ENCODE data around the gene NEURL1B. TPM values are rescaled to one million over a fixed set of nuclear protein-coding genes. Genes with fewer than 3 reads are reported as not detected.

Gene NEURL1B
- total and polyA plus RNA-seq, 10 donors: 0.26 to 2.5 (median 1.2) TPM

DNA sequence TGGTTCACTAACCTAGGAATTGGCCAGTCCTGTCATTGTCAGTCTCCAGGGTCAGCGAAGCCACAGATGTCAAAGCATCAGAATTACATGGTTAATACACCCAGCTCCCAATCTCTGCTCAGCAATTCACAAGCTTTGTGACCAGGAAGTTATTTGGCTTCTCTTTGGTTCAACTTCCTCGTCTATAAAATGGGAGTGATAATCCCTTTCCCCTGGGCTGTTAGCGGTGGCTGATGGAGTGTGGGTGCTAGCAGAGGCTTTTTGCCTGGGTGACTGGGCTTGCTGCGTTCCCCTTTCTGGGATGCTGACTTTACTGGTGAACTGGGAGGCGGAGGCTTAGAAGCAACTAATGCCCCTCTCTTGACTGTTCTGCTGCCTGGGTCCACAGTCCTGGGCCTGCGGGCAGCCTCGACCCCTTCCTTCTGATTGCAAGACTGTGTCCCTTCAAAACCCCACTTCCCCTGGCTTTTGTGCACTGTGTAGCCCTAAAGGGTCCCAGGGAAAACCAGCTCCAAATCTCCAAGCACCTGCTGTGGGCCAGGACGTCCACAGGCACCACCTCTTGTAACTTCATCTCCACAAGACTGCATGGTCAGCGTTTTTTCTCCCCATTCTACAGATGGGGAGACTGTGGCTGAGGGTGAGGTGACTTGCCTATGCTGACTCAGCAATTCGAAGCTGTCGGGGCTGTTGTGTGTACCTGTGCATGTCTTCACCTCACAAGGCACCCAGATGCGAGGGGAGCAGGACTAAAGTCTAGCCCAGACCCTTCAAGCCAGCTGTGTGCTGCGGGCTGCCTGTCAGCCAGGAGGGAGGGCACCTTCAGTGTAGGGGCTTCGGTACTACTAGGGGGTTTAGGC lies 45.2 kb upstream of the NEURL1B start:
- no peaks in the 10 kb centered on the region for H3K4me1 ChIP-seq
- H3K9me3 ChIP-seq: no peaks in the 10 kb centered on the region
- H3K27ac ChIP-seq: no peak overlapping the region
- WGBS, 5 donors: 79 to 89% (median 86%) methylated on average over 14 of the region's 14 CpGs
- no peaks in the 10 kb centered on the region for H3K36me3 ChIP-seq
- DNase-seq: no peak
- TF ChIP-seq POLR2A (IDR thresholded peaks at IDR 0.05): no peak
- TF ChIP-seq, protein P1, sequence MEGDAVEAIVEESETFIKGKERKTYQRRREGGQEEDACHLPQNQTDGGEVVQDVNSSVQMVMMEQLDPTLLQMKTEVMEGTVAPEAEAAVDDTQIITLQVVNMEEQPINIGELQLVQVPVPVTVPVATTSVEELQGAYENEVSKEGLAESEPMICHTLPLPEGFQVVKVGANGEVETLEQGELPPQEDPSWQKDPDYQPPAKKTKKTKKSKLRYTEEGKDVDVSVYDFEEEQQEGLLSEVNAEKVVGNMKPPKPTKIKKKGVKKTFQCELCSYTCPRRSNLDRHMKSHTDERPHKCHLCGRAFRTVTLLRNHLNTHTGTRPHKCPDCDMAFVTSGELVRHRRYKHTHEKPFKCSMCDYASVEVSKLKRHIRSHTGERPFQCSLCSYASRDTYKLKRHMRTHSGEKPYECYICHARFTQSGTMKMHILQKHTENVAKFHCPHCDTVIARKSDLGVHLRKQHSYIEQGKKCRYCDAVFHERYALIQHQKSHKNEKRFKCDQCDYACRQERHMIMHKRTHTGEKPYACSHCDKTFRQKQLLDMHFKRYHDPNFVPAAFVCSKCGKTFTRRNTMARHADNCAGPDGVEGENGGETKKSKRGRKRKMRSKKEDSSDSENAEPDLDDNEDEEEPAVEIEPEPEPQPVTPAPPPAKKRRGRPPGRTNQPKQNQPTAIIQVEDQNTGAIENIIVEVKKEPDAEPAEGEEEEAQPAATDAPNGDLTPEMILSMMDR (IDR thresholded peaks at IDR 0.05 in 8 of 11, conservative IDR thresholded peaks at IDR 0.05 in 3 of 11): no peak
- TF ChIP-seq POLR2AphosphoS5 (IDR thresholded peaks at IDR 0.05): no peak
- intact Hi-C loops (cut with DNase I; ENCODE audit: low total_unique reads): no loop called here
- H3K27me3 ChIP-seq (replicated peaks in 1 of 7): peaks cover 0 to 13% (median 0%) of the 10 kb centered on the region in 7 donors
- no peak overlapping the region for H3K4me3 ChIP-seq

DNA sequence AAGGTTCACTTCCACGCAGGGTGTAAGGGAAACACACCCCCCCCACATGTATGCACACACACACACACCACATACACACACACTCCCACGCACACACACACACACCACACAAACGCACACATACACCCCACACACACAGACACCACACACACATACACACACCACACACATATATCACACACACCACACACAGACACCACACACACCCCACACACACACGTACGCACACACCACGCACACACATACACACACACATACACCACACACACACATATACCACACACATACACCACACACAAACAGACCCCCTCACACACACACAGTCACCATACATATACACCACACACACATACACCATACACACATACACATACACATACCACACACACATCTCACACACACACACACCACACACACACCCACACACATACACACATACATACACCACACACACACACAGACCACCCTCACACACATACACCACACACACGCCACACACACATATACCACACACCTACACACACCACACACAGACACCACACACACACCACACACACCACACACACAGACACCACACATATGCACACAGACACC lies 44.3 kb upstream of the NEURL1B start:
- no peak for DNase-seq
- intact Hi-C loops (cut with DNase I; ENCODE audit: low total_unique reads): no loop called here
- Histone ChIP-seq H3K27me3 (replicated peaks in 1 of 7) (peaks cover 0 to 13% (median 0%) of the 10 kb centered on the region in 7 donors), H3K36me3 (no peaks in the 10 kb centered on the region), H3K4me3 (no peak overlapping the region), H3K4me1 (no peaks in the 10 kb centered on the region), H3K27ac (no peak overlapping the region), H3K9me3 (no peaks in the 10 kb centered on the region)
- TF ChIP-seq, protein P1 (IDR thresholded peaks at IDR 0.05 in 8 of 11, conservative IDR thresholded peaks at IDR 0.05 in 3 of 11): no peak
- no peak for TF ChIP-seq POLR2A (IDR thresholded peaks at IDR 0.05)
- TF ChIP-seq POLR2AphosphoS5 (IDR thresholded peaks at IDR 0.05): no peak
- WGBS, 5 donors: 85 to 95% (median 90%) methylated on average over 7 of the region's 7 CpGs

DNA sequence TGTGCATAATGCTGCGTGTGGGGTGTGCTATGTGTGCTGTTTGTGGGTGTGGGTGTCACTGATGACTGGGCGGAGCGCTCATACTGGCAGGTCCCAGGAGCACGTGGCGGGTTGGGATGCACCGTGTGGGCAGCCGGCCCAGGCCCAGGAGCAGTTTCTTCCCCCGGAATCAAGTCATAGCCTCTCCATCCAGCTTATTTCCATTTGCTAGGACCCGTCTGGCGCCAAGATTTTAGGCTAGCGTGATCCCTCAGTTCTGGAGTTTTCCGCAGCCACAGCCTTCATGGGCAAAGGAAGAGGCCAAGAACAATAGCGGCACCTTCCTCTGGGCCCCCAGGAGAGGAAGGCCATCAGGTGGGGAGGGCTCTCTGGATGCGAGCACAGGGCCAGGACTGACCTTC lies 43.3 kb upstream of the NEURL1B start:
- H3K27ac ChIP-seq: no peak overlapping the region
- DNase-seq: no peak
- no peak overlapping the region for H3K4me3 ChIP-seq
- no peaks in the 10 kb centered on the region for H3K36me3 ChIP-seq
- H3K27me3 ChIP-seq (replicated peaks in 1 of 7): peaks cover 0 to 15% (median 0%) of the 10 kb centered on the region in 7 donors
- no peaks in the 10 kb centered on the region for H3K4me1 ChIP-seq
- TF ChIP-seq POLR2A (IDR thresholded peaks at IDR 0.05): no peak
- no peak for TF ChIP-seq POLR2AphosphoS5 (IDR thresholded peaks at IDR 0.05)
- TF ChIP-seq, protein P1 (IDR thresholded peaks at IDR 0.05 in 8 of 11, conservative IDR thresholded peaks at IDR 0.05 in 3 of 11): no peak
- intact Hi-C loops (cut with DNase I; ENCODE audit: low total_unique reads): no loop called here
- WGBS, 5 donors: 76 to 87% (median 83%) methylated on average over 12 to 14 of the region's 14 CpGs
- H3K9me3 ChIP-seq: no peaks in the 10 kb centered on the region

Data from spleen (tissue), 11 donors.